SKM-1 treated with dmso at 0.1 percent for 144 hours (cell line): ENCODE measurements around the gene TRPV2.
A peak's percentile ranks its signal among the peaks of the same experiment; 100 is the strongest.
"Not testable (repeated sequence)": the region's sequence is repeated elsewhere in the genome, so short reads cannot be mapped to it uniquely, and the experiment has no call there.

Experiments used
- DNase-seq: peaks from one replicate; lab custom pipeline; 2025; ENCODE audit not compliant: unreplicated experiment; lab: John Stamatoyannopoulos, UW

TRPV2 gene

GRCh38 chr17:16415031-16415924 lies at the start of gene TRPV2:
TRPV2 (plus strand) TSS chr17:16415571; CDS start chr17:16417669, 2,098 bp downstream.
- DNase-seq: peak; percentile 10

- no peak for DNase-seq
Observed at GRCh38 chr17:16371742-16372141, 43.6 kb upstream of the TRPV2 start.

GRCh38 chr17:16374146-16374938 lies 41.0 kb upstream of the TRPV2 start:
- DNase-seq: no peak

GRCh38 chr17:16377941-16378341 lies 37.4 kb upstream of the TRPV2 start:
- DNase-seq: no peak

- DNase-seq: no peak
Observed at GRCh38 chr17:16378636-16379282, 36.6 kb upstream of the TRPV2 start.

- no peak for DNase-seq
Observed at GRCh38 chr17:16379654-16380053, 35.7 kb upstream of the TRPV2 start.

GRCh38 chr17:16380640-16381495 lies 34.5 kb upstream of the TRPV2 start, which contains the start of gene UBB:
UBB (plus strand) TSS chr17:16381091; CDS start chr17:16381908, 817 bp downstream.
- peak; percentile 93 for DNase-seq

- no peak for DNase-seq
Observed at GRCh38 chr17:16381496-16381820, 33.9 kb upstream of the TRPV2 start.

GRCh38 chr17:16383216-16383615 lies 32.2 kb upstream of the TRPV2 start:
- no peak for DNase-seq

- DNase-seq: no peak
Observed at GRCh38 chr17:16383772-16384287, 31.5 kb upstream of the TRPV2 start.

- no peak for DNase-seq
Observed at GRCh38 chr17:16384557-16384956, 30.8 kb upstream of the TRPV2 start.

- DNase-seq: not testable (repeated sequence)
Observed at GRCh38 chr17:16386126-16386507, 29.3 kb upstream of the TRPV2 start.

- no peak for DNase-seq
Observed at GRCh38 chr17:16391451-16391850, 23.9 kb upstream of the TRPV2 start.

GRCh38 chr17:16392491-16392890 lies 22.9 kb upstream of the TRPV2 start:
- not testable (repeated sequence) for DNase-seq

GRCh38 chr17:16395887-16396286 lies 19.5 kb upstream of the TRPV2 start:
- not testable (repeated sequence) for DNase-seq

GRCh38 chr17:16396693-16397092 lies 18.7 kb upstream of the TRPV2 start:
- not testable (repeated sequence) for DNase-seq

- no peak for DNase-seq
Observed at GRCh38 chr17:16398270-16399267, 16.8 kb upstream of the TRPV2 start.

- DNase-seq: not testable (repeated sequence)
Observed at GRCh38 chr17:16403847-16404246, 11.5 kb upstream of the TRPV2 start.
